Fibroblast of skin of back (primary cell): Measurements from ENCODE around the gene STPG1.

Source experiments
- DNase-seq: peaks from one replicate; pipeline ENCODE4 v3.0.0-alpha.2; 2013

The STPG1 gene

DNA sequence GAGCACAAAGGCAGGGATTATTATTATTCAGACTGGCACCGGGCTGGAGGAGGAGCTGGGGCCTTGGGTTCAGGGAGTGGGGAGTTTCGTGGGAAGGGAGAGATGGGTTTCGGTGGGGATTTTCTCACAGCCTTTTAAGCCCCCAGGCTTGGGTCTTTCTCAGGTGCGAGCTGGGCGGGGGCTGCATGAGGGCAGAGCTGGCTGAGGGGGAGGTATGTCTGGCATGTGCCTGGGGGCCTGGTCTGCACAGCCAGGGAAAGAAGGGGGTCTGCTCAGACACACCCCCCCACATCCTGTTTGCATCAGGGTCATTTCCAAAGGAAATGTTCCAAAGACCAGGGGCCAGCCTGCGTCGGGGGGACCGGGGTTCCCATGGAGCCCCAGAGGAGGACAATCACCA is 72.8 kb downstream of the STPG1 start:
- DNase-seq, result no peak

GRCh38 chr1:24339996-24340395 is 73.6 kb downstream of the STPG1 start:
- no peak for DNase-seq

- no peak for DNase-seq
These were observed 75.1 kb downstream of the STPG1 start for GRCh38 chr1:24338447-24338846.

- DNase-seq, result no peak
These were observed 76.1 kb downstream of the STPG1 start for GRCh38 chr1:24337455-24337854.

- DNase-seq, result no peak
These were observed 77.5 kb downstream of the STPG1 start for GRCh38 chr1:24336075-24336474.

- no peak for DNase-seq
These were observed 81.5 kb downstream of the STPG1 start for GRCh38 chr1:24331961-24332673.

DNA sequence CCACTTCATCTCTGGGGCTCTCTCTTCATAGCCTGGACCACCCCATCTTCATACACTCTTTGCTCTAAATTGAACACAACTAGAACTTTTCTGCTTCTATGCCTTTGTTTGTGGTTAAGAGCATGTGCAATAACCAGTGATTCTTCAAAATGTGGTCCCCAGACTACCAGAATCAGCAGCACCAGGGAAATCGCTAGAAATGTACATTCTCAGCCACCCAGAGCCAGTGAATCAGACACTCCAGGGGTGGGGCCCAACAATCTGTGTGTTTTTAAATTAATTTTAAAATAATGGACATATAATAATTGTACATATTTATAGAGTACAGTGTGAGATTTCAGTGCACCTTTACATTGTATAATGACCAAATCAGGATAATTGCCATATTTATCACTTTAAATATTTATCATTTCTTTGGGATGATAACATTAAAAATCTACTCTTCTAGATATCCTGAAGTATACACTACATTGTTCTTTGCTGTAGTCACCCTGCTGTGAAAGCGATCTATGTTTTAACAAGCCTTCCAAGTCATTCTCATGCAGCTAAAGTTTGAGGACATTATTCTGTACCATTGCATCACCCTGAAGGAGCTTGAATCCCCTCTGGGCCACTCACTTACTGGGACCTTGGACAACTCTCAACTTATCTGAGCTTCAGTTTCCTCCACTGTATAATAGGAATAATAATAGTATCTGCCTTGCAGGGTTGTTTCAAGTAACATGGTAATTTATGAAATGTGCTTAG is 83.6 kb downstream of the STPG1 start:
- DNase-seq, result peak; percentile 93

DNA sequence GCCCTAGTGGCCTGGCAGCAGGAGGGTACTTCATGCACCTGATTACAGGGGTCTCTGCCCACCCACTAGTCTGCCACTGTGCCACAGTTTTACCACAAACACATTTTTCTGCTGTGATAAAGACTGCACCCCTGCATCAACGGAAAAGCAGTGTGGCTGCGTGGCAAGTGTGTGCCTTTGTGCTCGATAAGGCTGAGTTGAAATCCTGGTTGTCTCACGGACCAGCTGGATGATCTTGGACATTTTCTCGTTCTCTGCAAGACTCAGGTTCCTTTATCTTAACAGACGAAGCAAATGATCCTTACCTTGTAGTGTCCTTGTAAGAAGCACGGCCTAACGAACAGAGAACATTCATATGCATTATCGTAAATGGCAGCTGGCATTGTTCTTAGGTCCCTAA is 84.3 kb downstream of the STPG1 start:
- no peak for DNase-seq

- peak; percentile 36 for DNase-seq
These were observed 85.7 kb downstream of the STPG1 start for GRCh38 chr1:24327891-24328290.

DNA sequence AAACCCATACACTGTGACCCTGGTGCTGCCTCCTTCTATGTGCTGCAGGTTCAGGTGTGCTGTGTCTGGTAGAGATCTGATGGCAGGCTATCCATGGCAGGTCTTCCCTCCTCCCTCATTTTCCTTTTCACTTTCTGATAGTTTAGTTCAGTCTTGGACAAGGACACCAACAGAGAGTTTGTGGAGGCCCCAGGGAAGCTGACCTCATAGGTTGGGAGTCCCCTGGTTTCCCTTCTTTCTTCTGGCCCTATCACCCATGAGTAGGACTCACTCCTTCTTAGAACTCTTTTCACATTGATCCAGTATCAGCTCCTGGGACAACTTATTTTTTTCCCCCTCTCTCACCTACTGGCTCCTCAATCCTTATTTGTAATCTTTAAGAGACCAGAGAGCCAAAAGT is 86.1 kb downstream of the STPG1 start:
- DNase-seq, result no peak

GRCh38 chr1:24325587-24326449 is 87.8 kb downstream of the STPG1 start:
- no peak for DNase-seq

DNA sequence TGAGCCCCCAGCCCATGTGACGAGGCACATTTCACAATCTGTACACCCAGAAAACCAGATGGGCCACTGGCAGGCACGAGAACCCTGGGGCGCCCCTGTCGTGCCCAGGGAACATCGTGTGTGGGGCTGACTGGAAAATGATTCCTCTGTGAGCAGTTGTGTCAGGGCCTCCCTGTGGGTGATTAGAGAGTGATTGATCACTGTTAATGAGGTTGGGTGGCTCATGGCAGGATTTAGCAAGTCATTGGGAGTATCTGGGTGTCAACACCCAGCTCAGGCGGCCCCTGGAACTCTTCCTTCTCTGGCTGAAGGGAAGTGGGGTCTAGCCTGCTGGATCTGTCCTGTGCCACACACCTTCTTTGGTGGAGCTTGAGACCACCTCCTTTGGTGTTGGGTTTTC is 88.7 kb downstream of the STPG1 start:
- no peak for DNase-seq

GRCh38 chr1:24323281-24323680 is 90.3 kb downstream of the STPG1 start:
- DNase-seq, result no peak

GRCh38 chr1:24322470-24323177 is 91.0 kb downstream of the STPG1 start:
- DNase-seq, result no peak

DNA sequence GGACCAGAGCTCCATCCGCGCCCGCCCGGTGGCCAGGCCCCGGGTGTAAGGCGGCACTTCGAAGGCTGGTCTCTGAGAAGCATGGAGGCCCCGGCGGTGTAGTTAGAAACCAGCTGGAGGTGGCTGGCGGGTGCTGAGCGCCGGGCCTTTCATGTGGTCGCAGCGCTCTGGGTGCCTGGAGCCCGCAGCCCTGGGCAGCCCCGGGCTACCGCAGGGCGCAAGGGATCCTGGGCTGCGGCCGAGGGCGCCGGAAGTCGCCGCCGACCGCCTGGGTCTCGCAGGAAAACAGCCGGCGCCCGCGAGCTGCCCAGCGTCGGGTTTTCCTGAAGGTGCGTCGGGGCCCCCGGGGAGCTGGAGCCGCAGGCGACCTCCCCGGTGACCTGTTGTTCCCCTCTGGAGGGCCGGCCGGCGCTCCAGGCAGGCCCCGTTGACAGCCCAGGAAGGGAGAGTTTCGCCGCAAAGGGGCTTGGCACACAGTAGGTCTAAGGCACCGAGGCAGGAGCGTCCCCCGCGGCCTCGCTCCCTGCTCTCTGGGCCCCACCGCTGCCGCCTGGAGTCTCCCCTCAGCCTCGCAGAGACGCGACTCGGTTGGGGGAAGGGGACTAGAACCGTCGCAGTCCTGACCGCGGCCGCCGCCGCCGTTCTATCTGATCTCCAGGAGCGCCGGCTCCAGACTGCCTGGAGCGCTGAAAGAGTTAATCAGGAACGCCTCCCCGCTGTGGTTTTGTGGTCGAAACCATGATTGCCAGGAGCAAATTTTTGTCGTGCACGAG is 91.7 kb downstream of the STPG1 start:
- DNase-seq, result peak; percentile 86

- DNase-seq, result no peak
These were observed 92.5 kb downstream of the STPG1 start for GRCh38 chr1:24321126-24321525.

DNA sequence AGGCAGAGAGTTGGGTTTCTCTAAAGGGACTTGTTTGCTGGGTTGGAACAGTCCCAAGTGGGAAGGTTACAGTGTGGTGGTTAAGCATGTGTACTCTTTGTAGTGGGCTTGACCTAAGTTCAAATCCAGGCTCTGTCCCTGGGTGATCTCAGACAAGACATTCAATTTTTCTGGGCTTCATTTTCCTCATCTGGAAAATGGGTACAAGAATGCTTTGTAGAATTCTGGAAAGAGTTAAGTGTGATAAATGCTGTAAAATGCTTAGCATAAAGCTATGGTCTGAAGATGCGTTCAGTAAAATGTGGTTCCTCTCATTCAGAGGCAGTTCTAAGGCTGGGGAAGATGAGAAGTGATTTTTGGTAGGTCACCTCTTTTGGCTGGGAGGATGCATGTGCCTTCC is 93.6 kb downstream of the STPG1 start:
- no peak for DNase-seq

DNA sequence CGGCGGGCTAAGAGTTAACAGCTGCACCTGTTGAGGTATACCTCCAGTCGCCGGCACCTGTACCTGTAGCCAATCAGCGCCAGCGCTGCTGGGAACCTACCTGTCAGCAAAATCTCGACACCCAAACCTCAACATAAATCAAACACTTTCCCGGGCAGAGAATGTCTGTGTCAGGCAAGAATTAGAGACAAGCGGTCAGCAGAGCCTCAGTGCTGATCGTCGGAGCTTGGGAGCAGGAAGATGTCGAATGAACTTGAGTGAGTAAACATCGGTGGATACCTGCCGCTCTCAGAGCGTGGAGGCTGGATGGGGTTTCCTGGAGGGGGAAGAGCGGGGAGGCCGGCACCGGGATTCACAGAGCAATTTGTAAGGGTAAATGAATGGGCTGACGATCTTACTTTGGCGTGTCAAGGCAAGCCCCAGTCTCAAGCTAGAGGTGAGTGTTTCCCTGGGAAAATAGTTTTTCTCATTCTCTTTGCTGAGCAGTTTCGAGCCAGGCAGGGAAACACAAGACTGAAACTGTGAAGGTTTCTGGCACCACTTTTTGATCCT is 94.2 kb downstream of the STPG1 start, which contains the start of gene GRHL3:
GRHL3 (plus strand) TSS at position 46 of the 552 bp plus-strand sequence; CDS start at position 241, 195 bp downstream.
- no peak for DNase-seq

DNA sequence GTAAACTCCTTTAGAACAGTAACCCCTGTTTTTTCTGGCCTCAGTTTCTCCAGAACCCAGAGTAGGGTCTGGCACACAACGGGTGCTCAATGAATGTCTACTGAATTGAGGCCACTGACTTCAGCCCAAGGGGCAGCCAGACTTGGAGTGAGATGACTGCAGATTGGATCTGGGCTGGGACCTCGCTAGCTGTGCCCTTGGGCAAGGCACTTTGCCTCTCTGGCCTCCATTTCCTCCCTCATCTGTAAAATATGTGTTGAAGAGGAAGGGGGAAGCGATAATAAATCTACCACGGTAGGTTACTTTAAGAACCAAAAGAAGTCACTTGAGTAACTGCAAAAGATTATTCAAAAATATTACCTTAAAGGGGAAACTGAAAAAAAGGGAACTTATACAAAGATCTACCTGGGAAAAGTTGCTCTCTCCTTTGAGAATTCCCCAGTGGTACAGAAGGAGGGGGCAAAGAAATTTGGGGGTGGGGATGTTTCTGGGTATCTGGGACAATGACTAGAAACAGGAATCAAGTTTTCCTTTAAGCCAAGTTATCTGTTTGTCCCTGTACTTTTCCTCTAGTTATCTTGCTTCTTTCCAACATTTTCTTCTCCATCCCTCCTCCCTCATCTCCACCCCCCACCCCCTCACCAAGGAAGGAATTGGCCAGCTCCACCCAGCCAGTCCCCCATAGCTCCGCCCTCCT is 94.8 kb downstream of the STPG1 start:
- no peak for DNase-seq

DNA sequence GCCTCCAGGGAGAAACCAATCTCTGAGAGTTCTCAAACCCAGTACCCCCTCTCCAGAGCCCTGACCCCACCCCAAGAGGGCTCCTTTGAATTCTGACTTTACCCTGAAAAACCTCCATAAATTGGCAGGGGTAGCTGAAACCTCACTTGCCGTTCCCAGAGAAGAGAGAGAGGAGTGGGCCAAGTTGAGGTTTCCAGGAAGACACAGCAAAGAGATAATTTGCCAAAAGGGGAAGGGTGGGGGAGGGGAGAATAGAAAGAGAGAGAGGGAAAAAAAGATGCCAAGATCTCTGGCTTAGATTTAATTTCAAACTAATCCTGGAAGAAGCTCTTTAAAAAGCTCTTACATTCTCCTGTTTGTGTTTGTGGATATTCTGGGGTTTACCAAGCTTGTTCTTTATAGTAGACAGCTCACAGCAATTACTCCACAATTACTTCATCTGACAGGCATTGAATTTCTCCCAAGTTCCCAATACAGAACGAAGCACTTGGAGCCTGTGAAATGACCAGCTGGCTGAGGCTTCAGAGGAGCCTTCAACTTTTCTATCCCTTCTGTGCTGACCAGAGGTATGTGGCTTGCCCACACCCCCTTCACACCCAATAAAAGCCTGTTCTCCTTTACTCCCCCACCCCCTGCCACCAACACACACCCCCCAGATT is 95.5 kb downstream of the STPG1 start:
- peak; percentile 33 for DNase-seq
